ENCODE results near the gene MFAP5. TPM values are rescaled to one million over a fixed set of nuclear protein-coding genes. Genes with fewer than 3 reads are reported as not detected.
A peak's percentile ranks its signal among the peaks of the same experiment; 100 is the strongest.
"Not testable (repeated sequence)": the region's sequence is repeated elsewhere in the genome, so short reads cannot be mapped to it uniquely, and the experiment has no call there.

MFAP5 gene
- total and polyA plus RNA-seq, 10 of the 15 experiments (the other 5 are each of a cell fraction or from before 2014, with no cell fraction given): 0.06 to 0.14 (median 0.12) TPM; not detected in 7

DNA sequence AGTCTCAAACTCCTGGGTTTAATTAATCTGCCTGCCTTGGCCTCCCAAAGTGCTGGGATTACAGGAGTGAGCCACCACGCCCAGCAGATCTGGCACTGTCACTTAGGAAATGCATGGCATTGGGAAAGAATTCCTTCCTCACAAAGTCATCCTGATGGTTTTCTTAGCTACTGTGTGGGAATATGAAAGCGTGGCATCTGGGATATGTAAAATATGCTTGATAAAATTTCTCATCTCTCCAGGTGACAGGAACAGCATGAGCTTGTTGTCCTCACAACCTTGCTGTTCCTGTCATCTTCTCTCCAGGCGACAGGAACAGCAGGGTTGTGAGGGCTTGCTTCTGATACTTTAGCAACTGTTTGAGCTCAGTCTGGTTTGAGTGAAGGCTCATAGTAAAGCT, 33.9 kb downstream of the MFAP5 start:
- H3K4me2 ChIP-seq (ENCODE audit: control insufficient read depth, insufficient read depth): peak overlapping the region; percentile 35; the same call in 1 of the 2 replicates
- no peaks in the 10 kb centered on the region for H4K20me1 ChIP-seq (ENCODE audit: control insufficient read depth, insufficient read depth)
- ChIA-PET POLR2A (interaction anchor here (1.0 to 2.6 kb wide), 6 partner anchors 9 to 38 kb away, joined by 4 to 17 read pairs (median 13); partner anchors contain the start of gene AICDA), SMC1A (ENCODE audit: uncharacterized antibody, unreplicated experiment) (interaction anchor here (0.8 to 5.0 kb wide), 10 partner anchors 9 to 113 kb away, joined by 3 to 80 read pairs (median 9); partner anchors contain the start of gene AICDA), CTCF (interaction anchor here (0.7 to 5.1 kb wide), 11 partner anchors 8 to 423 kb away, joined by 3 to 57 read pairs (median 9); partner anchors contain the start of gene AICDA), RAD21 (ENCODE audit: unreplicated experiment) (interaction anchor here (0.7 to 5.9 kb wide), 10 partner anchors 9 to 322 kb away, joined by 3 to 81 read pairs (median 5); partner anchors contain the start of gene AICDA)
- BruUV-seq (replicated peaks): no TSS peak
- 0 out of 2 replicates have a peak overlapping the region, but pooled peaks have one; percentile 2 for H3K9ac ChIP-seq (ENCODE audit: control insufficient read depth, insufficient read depth, low read length)
- H3K4me3 ChIP-seq: no peak overlapping the region
- DNase-seq (ENCODE audit: low read depth, low spot score) (no peak), ATAC-seq (peak; percentile 37; the same call in 2 of the 3 replicates), FAIRE-seq (peak; percentile 44)
- peak overlapping the region; percentile 75 for H3K27ac ChIP-seq (ENCODE audit: control insufficient read depth, insufficient read depth)
- peaks cover 18% of the 10 kb centered on the region for H3K4me1 ChIP-seq (ENCODE audit: control insufficient read depth, insufficient read depth, low read length)
- no peak for TF ChIP-seq TARDBP (IDR thresholded peaks at IDR 0.05; ENCODE audit: borderline replicate concordance)
- 0 out of 2 replicates have a peak, but pooled peaks have one; percentile 6 for TF ChIP-seq PKNOX1 (IDR thresholded peaks at IDR 0.05)
- WGBS (ENCODE audit: insufficient coverage, insufficient replicate concordance, low lambda C conversion rate, missing lambda C conversion rate): 59% methylated on average over 3 of the region's 3 CpGs
- no peaks in the 10 kb centered on the region; the same call in 2 of the 3 replicates for H3K9me3 ChIP-seq (replicated peaks; ENCODE audit: control insufficient read depth, insufficient read depth, low read length)
- H3K27me3 ChIP-seq (replicated peaks in 1 of 2; ENCODE audit: control insufficient read depth in 2 of 2, insufficient read depth in 2 of 2, low read length in 1 of 2): no peaks in the 10 kb centered on the region
- no peaks in the 10 kb centered on the region for H3K79me2 ChIP-seq (ENCODE audit: control insufficient read depth, insufficient read depth, low read length)
- in situ Hi-C loops (cut with MboI): loop anchor here (25.0 kb wide), 2 partner anchors 1034 to 1666 kb away; partner anchors contain the start of genes CLEC2D, EMG1, PHB2 and PTPN6
- H3K36me3 ChIP-seq (ENCODE audit: control insufficient read depth in 2 of 2, insufficient read depth in 2 of 2, low read length in 1 of 2): no peaks in the 10 kb centered on the region
- intact Hi-C loops (cut with micrococcal nuclease; ENCODE audit: unreplicated experiment): loop anchor here (1.0 to 5.0 kb wide), 6 partner anchors 9 to 734 kb away; no protein-coding TSS in a partner anchor
- H2AFZ ChIP-seq (ENCODE audit: control insufficient read depth, low read depth, low read length): no peak overlapping the region; the same call in 1 of the 2 replicates

GRCh38 chr12:8624750-8625149, 37.9 kb downstream of the MFAP5 start:
- FAIRE-seq; H2AFZ ChIP-seq (ENCODE audit: control insufficient read depth, low read depth, low read length); RAD21 ChIA-PET (ENCODE audit: unreplicated experiment); H3K36me3 ChIP-seq (ENCODE audit: control insufficient read depth in 2 of 2, insufficient read depth in 2 of 2, low read length in 1 of 2); H3K27me3 ChIP-seq (replicated peaks in 1 of 2; ENCODE audit: control insufficient read depth in 2 of 2, insufficient read depth in 2 of 2, low read length in 1 of 2); H4K20me1 ChIP-seq (ENCODE audit: control insufficient read depth, insufficient read depth); SMC1A ChIA-PET (ENCODE audit: uncharacterized antibody, unreplicated experiment); BruUV-seq (replicated peaks); H3K4me2 ChIP-seq (ENCODE audit: control insufficient read depth, insufficient read depth); DNase-seq (ENCODE audit: low read depth, low spot score); H3K4me3 ChIP-seq; H3K9me3 ChIP-seq (replicated peaks; ENCODE audit: control insufficient read depth, insufficient read depth, low read length); ATAC-seq; H3K9ac ChIP-seq (ENCODE audit: control insufficient read depth, insufficient read depth, low read length); H3K79me2 ChIP-seq (ENCODE audit: control insufficient read depth, insufficient read depth, low read length); POLR2A ChIA-PET; H3K27ac ChIP-seq (ENCODE audit: control insufficient read depth, insufficient read depth): not testable (repeated sequence)
- 97% methylated on average over 16 of the region's 26 CpGs for WGBS (ENCODE audit: insufficient coverage, insufficient replicate concordance, low lambda C conversion rate, missing lambda C conversion rate)
- CTCF ChIA-PET: interaction anchor here (0.7 kb wide), 1 partner anchor 34 kb away, joined by 3 read pairs; no protein-coding TSS in a partner anchor
- H3K4me1 ChIP-seq (ENCODE audit: control insufficient read depth, insufficient read depth, low read length): peaks cover 12% of the 10 kb centered on the region
- intact Hi-C loops (cut with micrococcal nuclease; ENCODE audit: unreplicated experiment) (loop anchor here (5.0 kb wide), 1 partner anchor 738 kb away; no protein-coding TSS in a partner anchor), in situ Hi-C loops (cut with MboI) (loop anchor here (25.0 kb wide), 2 partner anchors 1038 to 1662 kb away; partner anchors contain the start of genes CLEC2D, EMG1, PHB2 and PTPN6)
